Body of pancreas (tissue), 4 donors: ENCODE measurements around the gene PROM2.

Experiments
- CTCF ChIP-seq, 7 experiments: fragments of 450-650 bp in 4 of 7; fragments of 200-600 bp in 3 of 7; sonication (generic) in 3 of 7; IDR thresholded peaks; one replicate each; pipeline ENCODE4 v1.5.1; 2016 to 2019; ENCODE audit warnings: antibody characterized with exemption in 7 of 7
- POLR2A ChIP-seq, 3 donors: fragments of 450-650 bp; IDR thresholded peaks; one replicate each; pipeline ENCODE4 v1.6.1; 2016; ENCODE audit warnings: antibody characterized with exemption in 3 of 3, mild to moderate bottlenecking in 2 of 3

- TF ChIP-seq CTCF (IDR thresholded peaks at IDR 0.05) (no peak), POLR2A (IDR thresholded peaks at IDR 0.05) (no peak)
Observed at GRCh38 chr2:95320986-95321767, 46.9 kb downstream of the PROM2 start.
